Stimulated activated CD8-positive, alpha-beta memory T cell treated with anti-CD3 and anti-CD28 coated beads, Interleukin-15, amount 100 ng/mL, for 24 hours (primary cell): ENCODE measurements around the gene RPS15.
"Not testable (repeated sequence)": the region's sequence is repeated elsewhere in the genome, so short reads cannot be mapped to it uniquely, and the experiment has no call there.

Experiments used
- DNase-seq: peaks from one replicate; pipeline ENCODE4 v3.0.0-alpha.2; 2020; ENCODE audit warnings: low read depth

The RPS15 gene

DNA sequence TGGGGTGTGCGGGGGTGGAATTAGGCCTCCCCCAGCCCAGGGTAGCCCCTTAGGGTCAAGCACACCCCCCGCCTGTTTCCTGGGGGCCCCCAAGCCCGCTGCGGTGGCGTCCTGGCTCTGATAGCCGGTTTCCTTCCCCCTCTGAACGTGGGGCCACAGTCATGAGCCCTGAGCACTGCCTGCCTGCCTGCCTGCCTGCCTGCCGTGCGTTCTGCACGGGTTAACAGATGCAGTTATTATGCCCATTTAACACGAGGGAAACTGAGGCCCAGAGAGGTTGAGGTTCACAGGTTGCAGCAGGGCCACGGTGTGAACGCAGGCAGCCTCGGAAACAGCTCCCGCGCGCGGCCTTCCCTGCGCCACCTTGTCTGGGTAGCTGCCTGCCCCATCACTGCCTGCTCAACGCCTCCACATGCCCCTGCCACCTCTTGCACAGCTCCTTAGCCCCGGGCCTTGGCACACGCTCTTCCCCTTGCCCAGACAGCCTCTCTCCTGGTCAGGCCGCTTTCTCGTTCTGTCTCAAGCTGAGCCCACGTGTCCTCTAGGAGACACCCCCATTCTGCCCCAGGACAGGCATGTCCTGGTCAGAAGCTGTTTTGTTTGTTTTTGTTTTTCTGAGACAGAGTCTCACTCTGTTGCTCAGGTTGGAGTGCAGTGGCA is 35.7 kb upstream of the RPS15 start:
- no peak for DNase-seq

DNA sequence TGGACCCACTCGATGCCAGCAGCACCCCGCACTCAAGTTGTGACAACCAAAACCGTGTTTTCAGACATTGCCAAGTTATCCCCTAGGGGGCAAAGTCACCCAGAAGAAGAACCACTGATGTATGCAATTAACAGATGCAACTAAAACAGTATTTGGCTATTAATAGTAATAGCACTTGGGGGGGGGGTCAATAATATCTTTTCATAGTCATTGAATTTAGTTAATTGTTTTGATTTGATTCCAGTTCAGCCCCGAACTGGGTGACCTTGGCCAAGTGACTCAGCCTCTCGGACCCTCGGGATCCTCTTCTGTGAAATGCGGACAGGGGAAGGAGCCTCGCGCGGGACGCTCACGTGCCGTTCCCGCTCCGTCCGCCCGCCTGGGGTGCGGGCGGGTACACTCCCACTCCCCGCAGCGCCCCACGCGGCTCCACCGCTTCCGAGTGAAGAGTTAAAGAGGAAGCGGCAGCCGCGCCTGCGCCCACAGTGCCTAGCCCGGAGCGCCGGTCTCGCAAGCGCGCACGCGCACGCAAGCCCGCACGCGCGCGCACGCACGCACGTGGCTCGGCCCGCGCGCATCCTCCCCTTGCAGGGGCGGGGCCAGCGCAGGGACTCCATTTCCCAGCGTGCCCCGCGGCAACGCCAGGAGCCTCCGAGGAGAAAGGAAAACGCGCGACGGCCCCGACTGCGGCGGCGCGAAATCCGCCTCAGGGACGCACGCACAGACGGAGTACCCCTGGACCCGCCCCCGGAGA is 31.2 kb upstream of the RPS15 start:
- peak; percentile 99 for DNase-seq

DNA sequence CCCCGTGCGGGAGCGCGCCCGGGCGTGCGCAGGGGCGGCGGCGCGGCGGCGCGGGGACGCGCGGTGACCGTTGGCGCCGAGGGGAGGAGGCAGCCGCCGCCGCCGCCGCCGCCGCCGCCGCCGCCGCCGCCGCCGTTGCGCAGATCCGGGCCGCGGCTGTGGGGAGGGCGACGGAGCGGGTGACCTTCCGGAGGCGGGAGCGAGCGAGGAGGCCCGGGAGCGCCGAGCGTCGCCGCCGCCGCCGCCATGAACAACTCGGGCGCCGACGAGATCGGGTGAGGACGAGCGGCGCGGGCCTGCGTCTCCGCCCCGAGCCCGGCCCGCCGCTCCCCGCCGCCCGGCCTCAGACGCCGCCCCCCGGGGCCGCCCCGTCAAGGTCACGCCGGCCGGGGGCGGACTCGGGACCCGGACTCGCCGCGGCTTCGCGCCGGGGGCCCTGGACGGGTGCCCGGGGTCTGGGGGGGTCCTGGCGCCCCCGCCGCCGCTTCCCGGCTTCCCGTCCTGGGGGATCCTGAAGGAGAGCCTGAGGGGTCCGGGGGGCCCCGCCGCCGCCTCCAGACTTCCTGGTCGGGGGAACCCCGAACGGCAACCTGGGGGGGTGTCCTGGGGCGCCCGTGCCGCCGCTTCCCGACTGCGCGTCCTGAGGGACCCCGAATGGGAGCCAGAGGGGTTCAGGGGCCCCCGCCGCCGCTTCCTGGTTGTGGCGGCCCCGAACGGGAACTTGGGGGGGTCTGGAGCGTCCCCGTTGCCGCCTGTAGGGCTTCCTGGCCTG is 30.5 kb upstream of the RPS15 start, which contains the start of gene DAZAP1:
DAZAP1 (plus strand) TSS at position 59 of the 772 bp plus-strand sequence; CDS start at position 247, 188 bp downstream.
- DNase-seq, result peak; percentile 23

DNA sequence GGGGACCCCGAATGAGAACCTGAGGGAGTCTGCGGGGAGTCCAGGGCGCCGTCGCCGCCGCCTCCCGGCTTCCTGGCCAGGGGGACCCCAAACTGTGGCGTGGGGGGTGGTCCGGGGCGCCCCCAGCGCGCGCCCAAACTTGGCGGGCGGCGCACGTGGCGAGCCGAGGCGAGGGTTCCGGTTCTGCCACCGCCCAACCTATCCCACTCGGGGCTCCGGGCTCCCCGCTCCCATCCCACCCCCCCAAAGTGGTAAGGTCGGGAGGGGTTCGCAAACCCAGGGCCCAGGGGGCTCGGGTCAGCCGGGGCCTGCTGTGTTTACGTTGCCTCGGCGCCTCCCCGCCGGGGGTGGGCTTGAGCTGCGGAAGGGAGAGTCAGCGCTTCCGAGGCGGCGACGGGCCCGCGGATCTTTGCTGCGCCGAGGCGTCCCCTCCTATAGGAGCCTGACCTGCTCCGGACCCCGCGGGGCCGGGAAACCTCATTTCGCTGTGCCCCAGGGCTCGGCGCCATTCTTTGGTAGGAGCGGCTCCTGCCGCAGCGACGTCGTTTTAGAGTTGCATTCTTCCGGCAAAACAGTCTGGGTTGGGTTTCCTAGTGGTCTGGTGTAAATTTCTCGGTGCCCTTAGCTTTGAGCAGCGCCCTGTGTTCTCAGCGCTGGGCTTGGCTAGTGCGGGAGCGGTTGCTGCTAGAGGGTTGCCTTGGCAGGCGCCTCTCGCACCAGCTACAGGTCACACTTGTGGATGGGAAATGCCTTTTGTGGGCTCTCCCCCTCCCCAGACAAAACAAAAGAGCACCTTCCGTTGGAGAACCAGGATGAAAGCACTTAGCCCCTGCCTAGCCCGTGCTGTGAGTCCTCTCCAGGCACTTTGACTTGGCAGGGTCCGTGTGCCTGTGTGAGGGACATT is 29.6 kb upstream of the RPS15 start:
- peak; percentile 21 for DNase-seq

DNA sequence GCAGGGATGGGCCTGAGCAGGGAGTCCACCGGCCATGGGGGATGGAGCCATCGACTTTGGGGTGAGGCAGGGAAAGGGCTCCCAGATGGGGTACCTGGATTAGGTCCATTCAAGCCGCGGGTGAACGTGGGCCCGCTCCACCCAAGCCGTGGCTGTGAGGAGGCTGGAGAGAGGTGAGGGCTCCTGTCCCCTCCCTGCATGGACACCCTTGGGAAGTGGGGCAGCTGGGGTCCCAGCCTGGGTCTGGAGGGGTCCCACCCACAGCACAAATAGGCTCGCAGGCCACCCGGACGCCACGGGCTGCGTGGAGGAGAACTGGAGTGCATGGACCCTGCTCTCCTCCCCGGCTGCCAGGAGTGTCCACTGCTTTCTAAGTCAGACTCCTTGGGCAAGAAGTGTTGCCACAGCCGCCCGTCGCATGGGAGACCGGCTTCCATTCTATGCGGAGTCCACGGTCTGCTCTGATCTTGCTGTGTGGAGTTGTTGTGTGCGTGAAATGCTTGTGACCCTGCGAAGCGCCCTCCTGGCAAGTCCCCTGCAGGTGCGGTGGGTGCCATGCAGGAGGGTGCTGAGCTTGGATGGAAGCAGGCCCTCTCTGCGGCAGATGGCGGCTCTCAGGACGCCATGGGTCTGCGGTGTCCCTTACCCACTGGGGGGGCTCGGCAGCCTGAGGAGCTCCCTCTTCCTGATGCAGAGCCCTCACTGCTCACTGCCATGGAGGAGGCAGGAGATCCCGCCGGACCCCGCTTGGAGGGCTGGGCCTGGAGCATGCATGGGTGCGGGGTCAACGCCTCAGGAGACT is 28.8 kb upstream of the RPS15 start:
- DNase-seq, result no peak

DNA sequence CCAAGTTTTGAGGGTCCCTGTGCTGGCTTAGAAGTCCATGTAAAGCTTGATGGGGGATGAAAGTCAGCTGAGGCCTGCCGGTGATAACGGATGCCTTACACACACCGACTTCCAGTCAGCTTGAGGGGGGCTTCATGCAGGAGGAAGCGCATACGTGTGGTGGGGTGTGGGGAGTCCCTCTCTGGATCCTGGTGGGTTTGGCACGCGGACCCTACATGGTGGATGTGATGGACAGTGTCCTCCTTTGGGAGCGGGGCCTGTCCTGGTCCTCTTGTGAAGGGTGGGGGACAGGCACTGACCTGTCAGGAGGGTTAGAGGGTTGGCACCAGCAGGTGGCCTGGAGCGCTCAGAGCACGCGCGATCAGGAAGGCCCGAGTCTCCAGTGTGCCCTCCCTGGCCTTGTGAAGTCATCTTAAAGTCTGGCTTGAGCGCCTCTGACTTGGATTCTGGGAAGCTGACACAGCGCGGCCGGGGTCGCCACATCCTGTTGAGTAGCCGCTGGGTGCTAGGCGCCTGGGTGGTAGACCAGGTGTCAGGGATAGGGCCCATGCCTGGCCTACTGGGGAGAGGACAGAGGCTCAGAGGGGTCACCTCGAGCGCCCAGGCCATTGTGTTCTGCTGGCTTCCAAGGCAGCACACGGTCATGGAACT is 27.9 kb upstream of the RPS15 start:
- DNase-seq, result no peak

DNA sequence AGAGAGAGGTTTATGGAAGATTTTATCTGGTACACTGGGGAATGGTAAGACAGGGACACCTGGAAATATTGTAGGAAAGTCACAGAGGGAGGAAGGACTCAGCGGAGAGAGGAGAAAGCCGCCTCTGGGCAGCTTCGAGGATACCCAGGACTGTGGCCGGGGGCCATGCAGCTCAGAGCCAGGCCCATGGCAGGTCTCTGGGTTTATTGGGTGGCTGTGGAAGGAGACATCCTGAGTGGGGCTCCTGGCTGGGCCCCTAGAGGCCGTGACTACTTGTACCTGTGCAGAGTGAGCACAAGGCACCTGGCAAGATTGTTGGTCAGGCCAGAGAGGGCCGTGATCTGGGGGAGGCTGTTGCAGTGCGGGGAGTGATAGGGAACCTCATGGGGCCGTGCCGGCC is 27.4 kb upstream of the RPS15 start:
- no peak for DNase-seq

DNA sequence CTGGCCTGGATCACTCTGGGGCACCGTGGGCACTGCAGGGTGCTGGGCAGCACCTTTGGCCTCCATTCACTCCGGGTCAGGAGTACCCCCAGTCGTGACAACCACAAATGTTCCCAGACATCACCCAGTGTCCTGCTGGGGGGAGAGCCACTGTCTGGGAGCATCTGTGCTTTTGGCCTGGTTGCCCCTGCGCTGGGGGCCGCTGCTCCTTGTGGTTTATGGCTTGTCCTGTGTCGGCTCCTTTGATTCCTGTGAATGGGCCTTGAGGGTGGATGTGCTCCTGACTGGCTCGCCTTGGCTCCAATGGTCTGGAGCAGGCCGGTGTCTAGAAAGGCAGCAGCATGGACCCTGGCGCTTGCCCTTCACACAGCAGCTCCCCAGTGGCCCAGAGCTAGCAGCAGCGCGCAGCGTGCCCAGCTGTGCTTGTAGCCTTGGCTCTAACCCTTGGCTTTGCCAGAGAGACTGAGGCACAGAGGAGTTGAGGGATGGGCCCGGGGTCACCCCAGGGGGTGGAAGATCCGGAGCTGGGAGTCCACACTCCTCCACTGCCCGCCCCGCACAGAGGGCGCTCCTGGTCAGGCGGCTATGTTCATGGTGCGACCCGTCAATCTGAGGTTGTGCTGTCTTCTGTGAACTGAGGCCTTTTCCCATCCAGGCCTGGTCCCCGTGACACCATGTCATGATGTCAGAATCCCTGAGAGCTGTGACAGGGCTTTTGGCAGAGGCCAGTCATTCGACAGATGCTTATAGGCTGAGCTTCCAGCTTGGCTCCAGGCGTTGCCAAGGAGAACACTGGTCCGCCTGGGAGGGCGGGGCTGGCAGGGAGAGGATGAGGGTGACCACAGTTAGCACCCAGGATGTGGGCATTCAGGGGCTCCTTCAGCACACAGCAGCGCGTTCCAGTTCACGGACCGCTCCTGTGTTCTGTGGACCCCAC is 26.7 kb upstream of the RPS15 start:
- no peak for DNase-seq

DNA sequence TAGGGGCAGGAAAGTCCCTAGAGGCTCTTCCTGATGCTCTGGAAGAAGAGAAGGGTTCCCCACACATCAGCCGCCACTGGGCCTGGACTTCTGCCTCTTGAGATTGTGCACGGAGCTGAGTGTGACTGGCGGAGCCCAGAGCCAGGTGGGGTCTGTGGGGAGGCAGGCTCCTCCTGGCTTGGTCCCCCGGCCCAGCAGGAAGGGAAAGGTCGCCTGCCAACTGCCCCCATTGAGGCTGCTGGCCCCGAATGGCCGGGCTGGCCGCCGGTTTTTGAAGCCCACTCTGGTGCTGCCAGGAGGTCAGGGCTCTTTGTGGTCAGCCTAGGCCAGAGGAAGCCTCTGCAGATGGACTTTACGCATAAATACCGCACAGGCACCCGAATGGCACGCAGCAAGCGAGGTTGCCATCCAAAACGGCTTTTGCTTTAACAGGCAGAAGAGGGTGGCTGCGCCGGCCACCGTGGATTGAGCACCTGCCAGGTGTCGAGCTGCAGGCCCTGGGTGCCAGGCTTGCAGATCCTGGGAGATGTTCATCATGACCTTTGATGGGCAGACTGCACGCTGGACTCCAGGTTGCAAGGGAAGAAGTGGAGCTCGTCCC is 25.8 kb upstream of the RPS15 start:
- no peak for DNase-seq

DNA sequence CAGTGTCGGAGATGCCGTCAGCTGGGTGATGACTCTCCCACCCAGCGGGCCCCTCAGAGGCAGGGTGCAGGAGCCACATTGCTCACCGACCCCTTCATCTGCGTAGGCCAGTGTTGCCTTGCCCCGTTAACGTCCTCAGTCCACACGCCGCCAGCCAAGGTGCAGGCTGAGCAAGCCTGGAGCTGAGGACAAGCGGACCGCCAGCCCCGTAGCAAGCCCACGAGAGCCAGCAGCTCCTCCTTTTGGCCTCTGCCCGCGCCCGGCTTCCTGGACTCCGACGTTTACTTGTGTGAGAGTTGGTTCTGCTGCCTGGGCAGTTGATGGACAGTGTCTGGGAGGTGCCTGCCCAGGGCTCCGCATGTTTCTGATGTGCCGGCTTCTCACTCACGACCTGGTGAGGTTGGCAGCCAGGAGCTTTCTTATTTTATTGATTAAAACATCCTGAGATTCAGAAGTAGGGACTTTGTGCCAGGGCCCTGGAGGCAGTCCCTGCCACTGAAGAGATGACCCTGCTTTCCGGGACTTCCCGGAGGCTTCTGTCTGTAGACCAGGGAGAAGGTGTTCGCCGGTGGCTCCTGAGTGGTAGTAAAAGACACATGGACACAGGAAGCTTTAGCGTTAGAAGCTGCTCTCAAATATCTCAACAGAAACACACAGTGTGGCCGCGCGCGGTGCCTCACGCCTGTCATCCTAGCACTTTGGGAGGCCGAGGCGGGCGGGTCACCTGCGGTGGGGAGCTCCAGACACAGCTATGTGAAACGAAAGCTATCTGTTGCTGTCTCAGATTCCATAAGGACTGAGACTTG is 25.0 kb upstream of the RPS15 start:
- no peak for DNase-seq

DNA sequence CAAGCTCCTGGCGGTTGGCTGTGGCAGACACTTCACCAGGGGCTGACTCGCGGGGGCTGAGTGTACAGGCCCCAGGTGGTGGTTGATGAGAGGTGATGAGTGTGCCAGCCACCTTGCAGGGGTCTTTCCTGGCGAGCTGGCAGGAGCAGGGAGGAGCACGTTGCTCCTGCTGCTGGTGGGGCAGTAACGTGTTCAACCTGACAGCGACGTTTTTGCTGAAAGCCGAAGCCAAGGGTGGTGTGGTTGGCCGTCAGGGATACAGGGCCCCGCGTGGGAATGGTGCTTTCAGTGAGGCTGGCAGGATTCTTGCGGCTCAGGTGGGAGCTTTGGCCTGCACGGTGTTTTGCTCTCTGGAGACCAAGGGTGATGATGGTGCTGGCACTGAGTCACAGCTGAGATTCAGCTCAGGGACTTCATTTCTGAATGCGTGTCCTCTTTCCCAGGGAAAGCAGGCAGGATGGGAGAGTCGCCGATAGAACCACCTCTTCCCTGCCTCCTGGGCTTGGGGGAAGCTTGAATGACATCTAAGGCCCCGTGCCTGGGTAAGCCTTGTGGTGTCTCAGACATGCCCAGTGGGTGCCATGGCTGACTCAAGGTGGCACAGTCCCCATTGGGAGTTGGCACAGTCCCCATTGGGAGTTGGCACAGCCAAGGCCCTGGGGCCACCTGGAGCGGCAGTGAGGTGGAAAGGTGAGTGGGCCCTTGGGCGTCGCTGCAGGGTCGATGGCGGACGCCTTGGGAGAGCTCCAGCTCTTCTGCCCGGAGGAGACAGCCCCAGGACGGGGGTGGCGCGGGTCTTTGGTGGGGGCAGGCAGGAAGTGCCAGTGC is 22.0 kb upstream of the RPS15 start:
- no peak for DNase-seq

DNA sequence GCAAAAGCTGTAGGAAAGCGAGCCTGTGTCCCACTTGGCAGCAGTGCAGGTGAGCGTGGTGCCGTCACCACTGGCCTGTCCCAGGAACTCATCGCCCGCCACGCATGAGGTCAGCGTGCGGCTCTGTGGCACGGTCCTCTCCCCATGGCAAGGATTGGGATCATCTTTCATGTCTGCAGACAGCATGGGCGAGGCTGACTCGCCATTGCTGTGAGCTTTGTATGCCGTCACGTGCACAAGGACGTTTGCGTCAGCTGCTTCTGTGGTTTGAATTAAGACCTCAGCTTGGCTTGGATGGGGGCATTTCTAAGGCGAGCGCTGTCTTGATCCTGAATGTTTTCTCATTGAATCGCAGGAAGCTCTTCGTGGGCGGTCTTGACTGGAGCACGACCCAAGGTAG is 21.1 kb upstream of the RPS15 start:
- no peak for DNase-seq

DNA sequence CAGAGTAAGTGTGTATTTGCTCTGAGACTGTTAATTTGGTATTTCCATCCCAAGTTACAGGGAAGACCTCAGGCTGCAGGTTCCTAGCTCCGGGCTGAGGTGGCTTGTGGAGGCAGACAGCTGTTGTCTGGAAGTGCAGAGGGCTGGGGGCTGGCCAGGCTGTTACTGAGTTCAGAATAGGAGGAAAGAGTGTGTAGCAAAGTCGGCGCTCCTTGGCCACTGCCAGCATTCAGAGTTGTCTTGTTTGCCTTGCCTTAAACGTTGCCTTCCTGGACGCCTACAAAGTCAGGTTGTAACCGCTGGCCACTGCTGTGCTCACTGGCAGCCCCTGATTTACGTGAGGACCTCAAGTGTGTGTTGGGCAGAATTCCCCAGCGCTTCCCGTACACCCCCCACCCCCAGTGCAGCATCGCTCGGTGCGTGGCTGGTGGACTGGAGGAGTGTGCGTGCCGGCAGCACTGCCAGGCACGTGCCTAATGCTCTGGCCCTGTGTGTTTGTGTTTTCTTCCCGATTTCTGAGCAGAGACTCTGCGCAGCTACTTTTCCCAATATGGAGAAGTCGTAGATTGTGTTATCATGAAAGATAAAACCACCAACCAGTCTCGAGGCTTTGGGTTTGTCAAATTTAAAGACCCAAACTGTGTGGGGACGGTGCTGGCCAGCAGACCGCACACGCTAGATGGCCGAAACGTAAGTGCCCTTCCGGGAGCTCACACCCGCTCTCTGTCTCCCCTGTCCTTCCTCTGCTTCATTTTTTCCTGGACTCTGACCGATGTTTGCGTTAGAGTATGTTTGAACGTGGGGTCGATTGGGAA is 20.3 kb upstream of the RPS15 start:
- DNase-seq, result no peak

DNA sequence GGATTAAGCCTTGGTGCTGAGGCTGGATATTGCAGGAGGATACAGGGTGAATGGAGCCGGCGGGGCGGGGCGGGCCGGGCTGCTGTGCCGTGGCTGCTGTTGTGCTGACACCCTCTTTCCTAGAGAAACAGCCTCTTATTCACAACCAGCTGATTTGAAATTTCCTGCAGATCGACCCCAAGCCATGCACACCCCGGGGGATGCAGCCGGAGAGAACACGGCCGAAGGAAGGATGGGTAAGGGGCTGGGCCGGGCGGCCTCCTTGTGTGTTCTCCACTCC is 19.8 kb upstream of the RPS15 start:
- DNase-seq, result no peak

DNA sequence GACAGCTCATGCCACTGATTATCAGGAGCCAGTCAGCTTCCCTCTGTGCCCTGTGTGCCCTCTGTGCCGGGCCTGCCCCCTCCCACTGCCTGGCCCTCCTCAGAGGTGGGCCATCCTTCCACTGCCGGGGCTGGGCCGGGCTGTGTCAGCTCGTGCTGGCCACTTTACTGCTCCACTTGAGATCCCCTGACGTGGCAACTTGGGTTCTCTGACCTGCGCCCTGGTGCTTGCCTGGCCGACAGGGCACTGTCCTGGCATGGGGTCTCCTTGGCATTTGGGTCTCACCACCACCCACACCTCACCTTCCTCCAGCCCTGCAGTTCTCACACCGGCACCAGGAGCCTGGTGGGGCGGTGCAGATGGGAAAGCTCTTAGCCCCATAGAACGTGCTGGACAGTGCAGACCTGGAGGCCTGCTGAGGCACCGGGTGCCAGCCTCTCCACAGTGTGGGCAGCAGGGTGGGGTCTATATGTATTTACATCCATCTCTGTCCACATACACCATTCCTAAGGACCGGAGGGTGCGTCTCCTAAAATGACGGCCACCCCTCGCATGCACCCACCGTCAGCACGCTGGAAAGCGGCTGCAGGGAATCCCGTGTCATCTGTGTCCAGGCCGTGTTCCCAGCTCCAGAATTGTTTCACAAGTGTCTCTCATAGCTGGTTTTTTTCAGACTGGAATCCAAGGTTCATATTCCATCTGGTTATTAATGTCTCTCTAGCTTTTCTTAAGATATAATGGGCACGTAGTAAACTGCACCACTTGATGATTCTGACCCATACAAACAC is 19.1 kb upstream of the RPS15 start:
- no peak for DNase-seq

DNA sequence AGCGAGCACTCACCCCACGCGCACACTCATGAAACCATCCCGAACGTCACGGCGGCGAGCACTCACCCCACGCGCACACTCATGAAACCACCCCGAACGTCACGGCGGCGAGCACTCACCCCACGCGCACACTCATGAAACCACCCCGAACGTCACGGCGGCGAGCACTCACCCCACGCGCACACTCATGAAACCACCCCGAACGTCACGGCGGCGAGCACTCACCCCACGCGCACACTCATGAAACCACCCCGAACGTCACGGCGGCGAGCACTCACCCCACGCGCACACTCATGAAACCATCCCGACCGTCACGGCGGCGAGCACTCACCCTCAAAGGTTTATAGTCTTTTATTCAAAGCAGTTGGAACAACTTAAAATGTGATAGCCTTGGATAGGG is 18.1 kb upstream of the RPS15 start:
- DNase-seq, result not testable (repeated sequence)
